H1 (cell line): ENCODE data around the gene PERCC1. TPM values are rescaled to one million over a fixed set of nuclear protein-coding genes. Genes with fewer than 3 reads are reported as not detected.

Experiments used
- CHD7 ChIP-seq: fragments of 300-600 bp; sonication (generic); IDR thresholded peaks from 2 replicates; pipeline ENCODE4 v1.7.1; 2012; ENCODE audit warnings: low read length, moderate library complexity, mild to moderate bottlenecking, inconsistent platforms; ENCODE audit not compliant: insufficient replicate concordance
- polyA plus RNA-seq, 7 experiments: library from polyadenylated mRNA; depleted of rRNA in 3 of 7; stranded (reverse) in 5 of 7; unstranded in 2 of 7; fragments of >200 nt in 5 of 7; fragments of 200-250 nt in 2 of 7; gene quantifications; 1 replicate in 5 of 7; 2 replicates in 1 of 7; 4 replicates in 1 of 7; pipeline versions ENCODE4 v1.2.1 to v1.2.3, GENCODE V29; 2011 to 2013; ENCODE audit warnings: missing spikeins in 2 of 7, mixed read lengths in 2 of 7
- total RNA-seq: library from RNA; stranded (reverse); fragmentation: NEBNext Ultra II Directional; extraction: Animal tissue kit (Norgen Biotek cat#: 25700); gene quantifications from 2 replicates; pipeline ENCODE4 v1.2.1, GENCODE V29; 2021

Gene PERCC1
- total and polyA plus RNA-seq, 2 of the 8 experiments (the other 6 are each of a cell fraction or from before 2014, with no cell fraction given), result not detected

GRCh38 chr16:1439058-1439698 lies 8.3 kb downstream of the PERCC1 start (continued):
- TF ChIP-seq CHD7, result no peak
